Erythroblast (primary cell): ENCODE measurements around the gene DALRD3.

Experiments used
- DNase-seq, 2 experiments: peaks; one replicate each; lab custom pipeline; 2025; lab: John Stamatoyannopoulos, UW
- GATA1 ChIP-seq: IDR thresholded peaks from 2 replicates; pipeline ENCODE4 v1.6.1; 2011; ENCODE audit warnings: low read depth, mild to moderate bottlenecking, control low read depth, low read length, moderate library complexity
- POLR2A ChIP-seq: IDR thresholded peaks from 2 replicates; pipeline ENCODE4 v1.6.1; 2011; ENCODE audit warnings: mild to moderate bottlenecking, low read length

DALRD3 gene

GRCh38 chr3:49005998-49006397, 12.4 kb downstream of the DALRD3 start:
- no peak for TF ChIP-seq GATA1
- TF ChIP-seq POLR2A = no peak
- no peak for DNase-seq

DNA sequence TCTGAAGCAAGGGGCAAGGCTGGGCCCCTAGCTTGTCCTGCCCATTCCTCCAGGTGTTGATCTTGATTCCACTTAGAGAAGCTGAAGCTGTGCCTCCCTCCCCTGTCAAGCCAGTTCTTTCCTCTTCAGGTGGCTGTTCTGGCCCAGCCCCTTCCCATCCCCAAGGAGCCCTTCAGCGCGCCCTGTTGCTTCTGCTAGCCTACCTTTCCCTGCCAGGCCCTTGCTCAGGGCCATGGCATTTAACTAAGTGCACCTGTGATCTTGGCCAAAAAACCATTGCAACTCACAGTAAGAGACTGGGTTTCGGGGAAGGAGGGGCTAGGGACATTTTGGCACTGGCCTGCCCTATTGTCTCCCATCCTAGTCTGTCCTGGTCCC, 13.1 kb downstream of the DALRD3 start:
- DNase-seq = no peak
- TF ChIP-seq POLR2A = no peak
- TF ChIP-seq GATA1 = no peak

DNA sequence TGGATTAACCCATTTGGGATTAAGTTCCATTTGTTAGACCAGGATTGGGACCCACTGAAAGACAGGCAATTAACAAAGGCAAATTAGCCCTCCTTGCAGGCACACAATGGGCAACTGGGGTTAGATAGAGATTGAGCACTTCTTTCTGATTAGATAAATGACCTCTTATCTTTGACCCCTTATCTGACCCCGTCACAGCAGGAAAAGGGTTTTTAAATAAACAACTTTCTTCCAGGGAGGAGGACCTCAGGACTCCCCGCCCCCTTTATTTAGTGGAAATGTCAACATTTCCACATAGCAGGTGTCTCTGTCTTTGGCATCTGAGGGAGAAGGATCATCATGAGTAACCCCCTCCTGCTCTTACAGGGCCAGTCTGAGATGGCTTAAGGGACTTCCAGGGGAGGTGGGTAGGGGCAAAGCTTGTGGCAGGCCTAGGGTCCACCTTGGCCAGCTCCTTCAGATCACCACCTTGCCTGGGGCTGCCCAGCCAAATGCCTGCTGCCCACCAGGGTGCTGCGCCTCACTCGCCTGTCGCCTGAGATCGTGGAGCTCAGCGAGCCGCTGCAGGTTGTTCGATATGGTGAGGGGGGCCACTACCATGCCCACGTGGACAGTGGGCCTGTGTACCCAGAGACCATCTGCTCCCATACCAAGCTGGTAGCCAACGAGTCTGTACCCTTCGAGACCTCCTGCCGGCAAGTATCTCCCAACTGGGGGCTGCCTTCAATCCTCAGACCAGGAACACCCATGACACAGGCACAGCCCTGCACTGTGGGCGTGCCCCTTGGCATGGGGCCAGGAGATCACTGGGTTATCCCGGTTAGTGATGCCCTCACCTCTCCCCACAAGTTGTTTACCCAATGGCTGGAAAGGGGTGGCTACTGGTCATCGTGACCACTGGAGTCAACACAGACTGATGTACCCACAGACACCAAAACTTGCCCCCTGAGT, 13.8 kb downstream of the DALRD3 start:
- TF ChIP-seq GATA1 (no peak), POLR2A (peak; percentile 43)
- peak; percentile 80 to 90 for DNase-seq

- DNase-seq = no peak
- TF ChIP-seq POLR2A (no peak), GATA1 (no peak)
These were observed 17.2 kb downstream of the DALRD3 start for GRCh38 chr3:49001155-49001554.

DNA sequence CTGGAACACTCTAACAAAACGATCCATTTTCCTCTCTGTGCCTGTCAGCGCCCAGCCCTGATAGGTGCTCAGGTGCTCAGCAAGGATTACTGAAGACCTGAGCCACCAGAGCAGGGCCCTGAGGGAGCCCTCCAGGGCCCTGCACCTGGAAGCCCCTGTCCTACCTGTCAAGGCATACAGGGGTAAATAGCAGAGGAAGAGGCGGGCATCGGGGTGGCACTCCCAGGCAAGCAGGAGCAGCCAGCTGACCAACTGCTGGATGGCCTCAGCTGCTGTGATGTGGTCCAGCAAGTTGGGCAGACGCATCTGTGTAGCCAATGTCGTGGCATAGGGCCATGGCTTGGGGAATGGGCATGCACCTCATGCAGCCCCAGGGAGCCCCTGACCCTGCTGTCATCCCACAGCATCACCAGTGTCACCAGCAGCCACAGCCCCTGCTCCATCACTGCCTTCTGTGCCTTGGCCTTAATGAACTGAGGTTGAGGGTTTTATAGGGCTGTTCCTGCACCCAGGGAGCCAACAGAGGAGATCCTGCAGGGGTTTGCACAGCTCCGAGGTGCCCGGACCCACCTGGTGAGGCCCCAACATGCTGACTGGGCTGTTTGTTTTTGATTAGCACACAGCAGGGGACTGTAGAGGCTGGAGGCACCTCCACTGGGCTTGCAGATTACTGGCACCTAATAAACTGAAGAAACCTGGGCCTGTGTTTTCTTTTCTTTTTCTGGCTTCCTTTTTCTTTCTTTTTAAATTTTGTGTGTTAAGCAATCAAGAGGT, 19.1 kb downstream of the DALRD3 start:
- no peak for TF ChIP-seq POLR2A
- TF ChIP-seq GATA1 = no peak
- no peak for DNase-seq

DNA sequence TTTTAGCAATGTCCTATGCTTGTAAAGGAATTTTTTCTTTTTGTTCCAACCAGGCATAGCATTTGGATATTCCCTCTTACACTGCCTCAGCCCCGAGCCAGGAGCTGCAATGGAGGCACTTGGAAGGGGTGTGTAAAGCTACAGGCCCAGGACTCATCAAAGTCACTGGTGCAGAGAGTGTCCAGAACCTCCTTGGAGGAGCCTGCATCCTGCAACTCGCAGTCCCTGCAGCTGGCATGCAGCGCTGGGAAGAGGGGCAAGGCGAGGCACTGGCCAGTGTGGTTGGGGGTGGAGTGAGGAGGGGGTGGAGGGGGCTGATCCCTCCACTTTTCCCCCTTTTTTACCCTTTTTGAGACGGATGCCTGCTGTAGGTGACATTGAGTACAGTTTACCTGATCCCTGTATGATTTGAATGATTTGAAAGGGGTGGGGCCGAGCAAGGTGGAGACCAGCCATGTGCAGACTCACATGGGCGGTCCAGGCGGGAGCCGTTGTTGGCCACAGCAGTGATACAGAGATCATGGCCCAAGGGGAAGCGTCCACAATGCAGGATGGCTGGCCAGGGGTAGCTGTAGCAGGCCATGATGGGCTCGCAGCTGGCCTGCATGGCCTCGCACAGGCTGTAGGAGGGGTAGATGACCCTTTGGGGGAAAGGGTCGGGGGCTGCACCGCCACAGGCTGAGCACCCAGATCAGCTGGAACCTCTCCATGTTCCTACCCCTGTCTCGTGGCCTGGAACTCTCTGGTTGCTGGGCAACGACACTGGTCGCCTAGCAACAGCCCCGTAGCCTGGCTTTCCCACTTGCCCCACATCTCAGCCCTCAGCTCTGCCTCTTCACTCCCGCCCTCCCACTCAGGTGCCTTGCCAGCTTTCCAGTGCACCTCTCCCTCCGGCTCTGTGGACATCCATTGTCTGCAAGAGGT, 20.4 kb downstream of the DALRD3 start:
- no peak for TF ChIP-seq POLR2A
- TF ChIP-seq GATA1 = no peak
- no peak for DNase-seq

- DNase-seq = no peak
These were observed 21.2 kb downstream of the DALRD3 start for GRCh38 chr3:48997102-48997635.

GRCh38 chr3:48996640-48997039, 21.7 kb downstream of the DALRD3 start:
- TF ChIP-seq POLR2A = no peak
- no peak for TF ChIP-seq GATA1

More at GRCh38 chr3:48997102-48997635, 21.2 kb downstream of the DALRD3 start:
- no peak for TF ChIP-seq POLR2A
- no peak for TF ChIP-seq GATA1

GRCh38 chr3:48993834-48994233, 24.5 kb downstream of the DALRD3 start:
- no peak for DNase-seq
- TF ChIP-seq POLR2A (no peak), GATA1 (no peak)

More at GRCh38 chr3:48996640-48997039, 21.7 kb downstream of the DALRD3 start:
- DNase-seq = no peak

- TF ChIP-seq GATA1 (no peak), POLR2A (no peak)
- DNase-seq = no peak
These were observed 26.4 kb downstream of the DALRD3 start for GRCh38 chr3:48991851-48992545.

DNA sequence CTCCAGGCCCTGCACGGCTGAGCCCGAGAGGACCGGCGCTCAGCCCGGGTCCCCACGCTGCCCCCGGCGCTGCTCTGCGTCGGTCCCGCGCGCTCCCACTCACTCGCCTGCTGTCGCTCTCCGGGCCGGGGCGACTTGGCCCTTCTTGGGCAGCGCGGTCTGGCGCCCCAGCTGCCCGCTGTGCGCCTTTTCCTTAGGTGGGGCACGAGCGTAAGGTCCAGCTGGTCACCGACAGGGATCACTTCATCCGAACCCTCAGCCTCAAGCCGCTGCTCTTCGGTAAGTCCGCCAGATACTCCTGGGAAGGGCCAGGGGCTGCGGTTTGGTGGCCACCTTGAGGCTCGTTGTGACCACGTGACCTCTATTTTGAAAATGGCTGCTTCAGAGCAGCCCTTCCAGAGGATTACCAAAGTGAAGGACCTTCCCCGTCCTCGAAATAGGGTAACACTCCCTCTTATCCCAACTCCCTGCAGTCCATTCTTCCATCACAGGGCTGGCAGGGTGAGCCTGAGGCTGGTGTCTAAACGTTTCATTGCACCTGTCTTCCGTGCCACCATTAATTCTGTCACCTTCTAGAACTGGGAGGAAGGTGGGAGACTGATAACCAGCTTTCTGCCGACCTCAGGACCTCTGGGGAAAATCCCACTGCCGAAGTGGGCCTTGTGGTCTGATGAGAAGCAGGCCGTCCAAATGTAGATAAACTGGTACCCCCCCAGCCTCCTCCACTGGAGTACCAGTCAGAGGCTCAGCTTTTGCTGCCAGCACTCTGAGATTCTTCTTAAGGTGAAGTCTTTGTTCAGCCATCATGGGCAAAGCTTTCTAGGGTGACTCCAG, 27.5 kb downstream of the DALRD3 start:
- DNase-seq = peak; percentile 68 to 70
- TF ChIP-seq POLR2A (no peak), GATA1 (no peak)
